GM12892 (cell line): Measurements from ENCODE around the gene FSD1.
"Not testable (repeated sequence)": the region's sequence is repeated elsewhere in the genome, so short reads cannot be mapped to it uniquely, and the experiment has no call there.

Experiments used
- DNase-seq: peaks from one replicate; pipeline ENCODE4 v3.0.0; 2011; ENCODE audit not compliant: insufficient read length
- FAIRE-seq: peaks from 2 replicates; lab custom pipeline; 2011; peaks lifted over from hg19 to GRCh38; lab: Jason Lieb, UNC
- POLR2A ChIP-seq: IDR thresholded peaks from 2 replicates; pipeline ENCODE4 v1.6.1; 2011; ENCODE audit warnings: low read depth, low read length, control low read depth
- POLR2AphosphoS5 ChIP-seq: IDR thresholded peaks from 2 replicates; pipeline ENCODE4 v1.6.1; 2011; ENCODE audit warnings: low read depth, low read length, control low read depth
- TAF1 ChIP-seq: IDR thresholded peaks from 2 replicates; pipeline ENCODE4 v1.6.1; 2011; ENCODE audit warnings: low read depth, mild to moderate bottlenecking, control low read depth, low read length, borderline replicate concordance

FSD1 gene

DNA sequence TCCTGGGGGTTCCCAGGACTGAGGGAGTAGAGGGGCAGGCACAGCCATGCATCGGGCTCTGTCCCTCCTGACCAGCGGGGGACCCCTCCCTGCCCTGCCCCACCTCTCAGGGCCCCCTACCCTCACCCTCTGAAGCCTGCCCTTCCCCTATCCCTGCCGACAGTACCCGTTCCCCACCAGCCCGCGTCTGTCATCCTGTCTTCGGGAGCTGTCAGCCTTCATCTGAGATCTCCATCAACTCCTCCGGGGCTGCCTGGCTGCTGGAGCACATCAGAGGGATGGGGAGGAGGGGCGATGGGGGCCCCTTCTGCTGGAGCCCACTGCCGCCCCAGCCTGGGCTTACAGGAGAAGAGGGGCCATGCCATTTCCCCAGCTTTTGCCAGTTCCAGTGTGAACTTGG is 31.5 kb upstream of the FSD1 start:
- FAIRE-seq (no peak), DNase-seq (no peak)
- TF ChIP-seq TAF1: no peak
- no peak for TF ChIP-seq POLR2AphosphoS5
- no peak for TF ChIP-seq POLR2A

DNA sequence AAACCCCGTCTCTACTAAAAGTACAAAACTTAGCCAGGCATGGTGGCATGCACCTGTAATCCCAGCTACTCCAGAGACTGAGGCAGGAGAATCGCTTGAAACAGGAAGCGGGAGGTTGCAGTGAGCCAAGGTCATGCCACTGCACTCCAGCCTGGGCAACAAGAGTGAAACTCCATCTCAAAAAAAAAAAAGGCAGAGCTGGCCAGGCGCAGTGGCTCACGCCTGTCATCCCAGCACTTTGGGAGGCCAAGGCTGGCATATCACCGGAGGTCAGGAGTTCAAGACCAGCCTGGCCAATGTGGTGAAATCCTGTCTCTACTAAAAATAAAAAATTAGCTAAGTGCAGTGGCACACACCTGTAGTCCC is 30.1 kb upstream of the FSD1 start:
- not testable (repeated sequence) for FAIRE-seq

GRCh38 chr19:4277191-4277696 is 27.2 kb upstream of the FSD1 start:
- TF ChIP-seq POLR2A: no peak
- TF ChIP-seq POLR2AphosphoS5: no peak
- no peak for TF ChIP-seq TAF1
- DNase-seq (no peak), FAIRE-seq (no peak)

More for the DNA sequence above, 30.1 kb upstream of the FSD1 start:
- DNase-seq: not testable (repeated sequence)

- TF ChIP-seq TAF1 (no peak), POLR2AphosphoS5 (no peak), POLR2A (no peak)
- FAIRE-seq (no peak), DNase-seq (no peak)
Measured at GRCh38 chr19:4278010-4278409, 26.4 kb upstream of the FSD1 start.

DNA sequence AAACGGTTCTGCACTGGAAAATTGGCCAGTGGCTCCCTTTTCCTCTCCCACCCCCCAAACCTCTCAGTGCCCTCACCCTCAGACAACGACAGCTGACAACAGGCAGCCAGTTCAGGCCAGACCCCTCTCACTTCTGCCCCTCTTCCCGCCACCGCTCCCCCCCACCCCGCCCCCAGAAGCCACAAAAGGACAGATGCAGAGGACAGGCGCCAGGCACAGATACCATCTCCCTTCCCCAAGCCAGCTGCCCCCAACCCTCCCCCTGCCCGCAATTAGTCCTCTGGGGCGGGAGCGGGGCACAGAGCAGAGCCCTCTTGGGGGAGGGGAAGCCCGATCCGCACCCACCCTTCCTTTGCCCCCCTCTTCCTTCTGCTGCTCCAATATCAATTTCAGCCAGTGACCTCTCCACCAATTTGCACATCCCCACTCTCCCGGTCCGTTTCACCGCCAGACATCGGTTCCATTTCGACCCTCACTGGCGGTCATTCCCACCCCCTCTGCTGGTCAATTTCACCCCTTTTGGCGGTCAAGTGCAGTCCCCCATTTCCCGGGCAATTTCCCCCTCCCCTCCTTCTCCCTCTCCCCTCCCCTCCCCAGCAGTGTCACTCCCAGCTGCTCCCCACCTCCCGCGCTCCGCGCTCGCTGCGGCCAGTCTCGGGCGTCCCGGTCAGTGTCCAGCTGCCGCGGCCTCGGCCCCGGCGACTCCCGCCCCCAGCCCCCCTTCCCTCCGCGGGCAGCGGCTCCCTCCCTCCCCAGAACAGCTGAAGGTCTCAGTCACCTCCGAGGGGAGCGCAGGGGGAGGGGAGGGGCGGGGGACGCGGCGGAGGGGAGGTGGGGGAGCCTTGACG is 25.8 kb upstream of the FSD1 start, which contains the start of gene SHD:
Gene SHD, plus strand, starts transcription at position 848 of the 848 bp plus-strand sequence. CDS start 798 bp downstream, outside the sequence.
- TF ChIP-seq POLR2AphosphoS5: no peak
- no peak for TF ChIP-seq TAF1
- TF ChIP-seq POLR2A: no peak

GRCh38 chr19:4279267-4279529 is 25.2 kb upstream of the FSD1 start:
- no peak for DNase-seq
- TF ChIP-seq TAF1: no peak
- no peak for TF ChIP-seq POLR2AphosphoS5
- TF ChIP-seq POLR2A: no peak
- FAIRE-seq: no peak

More for the DNA sequence above, 25.8 kb upstream of the FSD1 start, which contains the start of gene SHD:
- FAIRE-seq (no peak), DNase-seq (no peak)

DNA sequence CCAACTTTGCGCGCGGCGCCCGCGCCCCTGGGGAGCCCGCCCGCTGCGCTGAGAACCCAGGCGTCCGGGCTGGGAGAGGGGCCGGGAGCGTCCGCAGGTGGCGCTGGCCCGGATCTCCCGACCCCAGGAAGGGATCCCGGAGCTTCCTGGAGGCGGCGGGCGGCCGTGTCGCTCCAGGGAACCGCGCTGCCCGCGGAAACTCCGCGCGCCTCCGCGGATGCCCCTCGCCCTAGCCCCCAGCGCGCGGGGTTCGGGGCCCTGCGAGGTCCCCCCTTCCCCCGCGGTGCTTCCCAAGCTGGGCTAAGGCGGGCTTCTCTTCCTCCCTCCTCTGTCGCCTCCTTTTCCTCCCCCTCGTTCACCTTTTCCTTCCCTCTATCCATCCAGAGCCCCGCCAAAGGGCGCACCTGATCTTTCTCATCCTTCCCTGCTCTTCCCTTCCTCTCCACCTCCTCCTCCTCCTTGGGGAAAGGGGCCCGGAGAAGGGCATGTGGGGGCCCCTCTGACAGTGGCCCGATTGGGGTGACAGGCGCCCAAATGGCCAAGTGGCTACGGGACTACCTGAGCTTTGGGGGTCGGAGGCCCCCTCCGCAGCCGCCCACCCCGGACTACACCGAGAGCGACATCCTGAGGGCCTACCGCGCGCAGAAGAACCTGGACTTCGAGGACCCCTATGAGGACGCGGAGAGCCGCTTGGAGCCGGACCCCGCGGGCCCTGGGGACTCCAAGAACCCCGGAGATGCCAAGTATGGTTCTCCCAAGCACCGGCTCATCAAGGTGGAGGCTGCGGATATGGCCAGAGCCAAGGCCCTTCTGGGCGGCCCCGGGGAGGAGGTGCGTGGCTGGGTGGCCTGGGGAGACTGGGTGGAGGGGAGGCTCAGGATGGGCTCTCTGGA is 24.6 kb upstream of the FSD1 start:
- FAIRE-seq: no peak
- no peak for TF ChIP-seq POLR2A
- no peak for TF ChIP-seq TAF1
- no peak for TF ChIP-seq POLR2AphosphoS5
- DNase-seq: no peak

DNA sequence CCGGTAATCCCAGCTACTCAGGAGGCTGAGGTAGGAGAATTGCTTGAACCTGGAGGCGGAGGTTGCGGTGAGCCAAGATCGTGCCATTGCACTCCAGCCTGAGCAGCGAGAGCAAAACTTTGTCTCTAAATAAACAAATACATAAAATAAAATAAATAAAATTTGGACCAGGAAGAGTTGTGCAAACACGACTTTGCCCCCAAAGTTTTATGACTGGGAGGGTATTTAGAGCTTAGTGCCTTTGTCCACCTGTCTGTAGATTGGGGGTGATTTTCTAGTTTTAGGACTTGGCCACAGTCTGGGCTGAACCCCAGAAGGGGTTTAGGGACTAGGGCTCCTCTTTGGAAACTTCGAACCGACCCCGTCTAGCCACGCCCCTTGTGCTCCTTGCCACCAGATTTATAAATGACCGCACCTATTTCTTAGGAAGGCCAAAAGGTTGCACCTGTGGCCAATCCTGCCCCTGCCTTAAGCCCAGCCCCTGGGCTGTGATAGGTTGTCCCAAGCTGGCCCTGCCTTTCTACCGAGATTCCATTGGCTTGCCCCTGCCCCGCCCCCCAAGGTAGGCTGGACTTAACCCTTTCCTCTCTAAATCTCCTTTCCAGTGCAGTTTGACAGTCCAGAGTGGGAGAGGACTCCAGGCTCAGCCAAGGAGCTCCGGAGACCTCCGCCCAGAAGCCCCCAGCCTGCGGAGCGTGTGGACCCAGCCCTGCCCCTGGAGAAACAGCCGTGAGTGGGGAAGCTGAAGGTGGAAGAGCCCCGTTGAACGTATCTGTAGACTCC is 20.0 kb upstream of the FSD1 start:
- DNase-seq: no peak
- no peak for FAIRE-seq
- TF ChIP-seq POLR2A (no peak), TAF1 (no peak), POLR2AphosphoS5 (no peak)

DNA sequence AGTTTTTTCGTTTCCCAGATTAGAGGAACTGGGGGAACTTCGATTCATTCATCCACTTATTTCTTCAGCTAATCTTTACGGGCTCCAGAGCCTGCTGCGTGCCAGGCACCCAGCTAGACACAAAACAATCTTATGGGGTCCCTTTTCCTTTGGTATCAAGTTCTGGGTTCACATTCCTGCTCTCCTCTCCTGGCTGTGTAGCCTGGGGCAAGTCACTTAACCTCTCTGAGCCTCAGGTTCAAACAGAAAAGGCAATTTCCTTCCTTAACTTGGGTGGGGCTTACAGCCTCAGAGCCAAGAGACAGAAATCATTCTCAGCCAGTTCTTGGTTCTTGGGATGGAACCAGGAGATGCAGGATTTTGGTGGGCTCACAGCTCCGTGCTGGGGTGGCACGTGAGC is 19.4 kb upstream of the FSD1 start:
- FAIRE-seq (no peak), DNase-seq (no peak)
- TF ChIP-seq POLR2A (no peak), TAF1 (no peak), POLR2AphosphoS5 (no peak)

DNA sequence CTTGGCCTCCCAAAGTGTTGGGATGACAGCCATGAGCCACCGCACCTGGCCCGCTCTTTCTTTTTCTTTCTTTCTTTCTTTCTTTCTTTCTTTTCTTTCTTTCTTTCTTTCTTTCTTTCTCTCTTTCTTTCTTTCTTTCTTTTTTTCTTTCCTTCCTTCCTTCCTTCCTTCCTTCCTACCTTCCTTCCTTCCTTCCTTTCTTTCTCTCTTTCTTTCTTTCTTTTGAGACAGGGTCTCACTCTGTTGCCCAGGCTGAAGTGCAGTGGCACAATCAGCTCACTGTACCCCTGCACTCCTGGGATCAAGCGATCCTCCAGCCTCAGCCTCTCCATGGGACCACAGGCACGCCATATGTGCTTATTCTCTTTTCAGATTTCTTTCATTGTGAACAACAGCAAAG is 18.3 kb upstream of the FSD1 start:
- not testable (repeated sequence) for DNase-seq, FAIRE-seq

DNA sequence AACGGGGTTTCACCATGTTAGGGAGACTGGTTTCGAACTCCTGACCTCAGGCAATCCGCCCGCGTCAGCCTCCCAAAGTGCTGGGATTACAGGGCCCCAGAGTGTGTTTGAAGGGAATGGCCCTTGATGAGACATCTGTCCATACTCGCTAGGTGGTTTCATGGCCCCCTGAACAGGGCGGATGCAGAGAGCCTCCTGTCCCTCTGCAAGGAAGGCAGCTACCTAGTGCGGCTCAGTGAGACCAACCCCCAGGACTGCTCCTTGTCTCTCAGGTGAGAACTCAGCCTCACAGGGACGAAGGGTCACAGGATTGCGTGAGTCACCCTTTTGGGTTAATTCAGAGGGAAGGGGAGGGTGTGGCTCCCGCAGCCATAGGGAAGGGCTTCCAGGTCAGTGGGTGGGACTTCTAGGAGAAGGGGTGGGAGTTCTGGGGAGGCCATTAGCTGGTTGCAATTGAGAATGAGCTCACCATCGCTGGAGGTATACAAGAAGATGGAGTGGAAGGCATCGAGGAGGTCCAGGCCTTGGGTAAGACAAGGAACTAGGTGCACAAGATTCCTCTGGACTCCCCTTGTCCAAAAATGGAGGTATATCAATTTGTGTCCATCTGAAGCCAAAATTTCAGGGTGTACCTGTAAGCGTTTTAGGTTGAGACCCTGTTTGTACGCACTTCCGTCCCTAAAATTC is 16.2 kb upstream of the FSD1 start:
- FAIRE-seq: no peak
- no peak for DNase-seq

GRCh38 chr19:4291184-4291732 is 13.1 kb upstream of the FSD1 start:
- FAIRE-seq (no peak), DNase-seq (no peak)
- TF ChIP-seq POLR2AphosphoS5 (no peak), TAF1 (no peak)

More for the DNA sequence above, 16.2 kb upstream of the FSD1 start:
- no peak for TF ChIP-seq POLR2AphosphoS5
- TF ChIP-seq TAF1: no peak
- TF ChIP-seq POLR2A: no peak
